Astrocyte of the hippocampus (primary cell): ENCODE results near the gene CCL23.
"Not testable (repeated sequence)": the region's sequence is repeated elsewhere in the genome, so short reads cannot be mapped to it uniquely, and the experiment has no call there.

ENCODE experiments used
- DNase-seq: peaks from one replicate; pipeline ENCODE4 v3.0.0; 2011; ENCODE audit warnings: low read depth, low spot score

CCL23 gene

DNA sequence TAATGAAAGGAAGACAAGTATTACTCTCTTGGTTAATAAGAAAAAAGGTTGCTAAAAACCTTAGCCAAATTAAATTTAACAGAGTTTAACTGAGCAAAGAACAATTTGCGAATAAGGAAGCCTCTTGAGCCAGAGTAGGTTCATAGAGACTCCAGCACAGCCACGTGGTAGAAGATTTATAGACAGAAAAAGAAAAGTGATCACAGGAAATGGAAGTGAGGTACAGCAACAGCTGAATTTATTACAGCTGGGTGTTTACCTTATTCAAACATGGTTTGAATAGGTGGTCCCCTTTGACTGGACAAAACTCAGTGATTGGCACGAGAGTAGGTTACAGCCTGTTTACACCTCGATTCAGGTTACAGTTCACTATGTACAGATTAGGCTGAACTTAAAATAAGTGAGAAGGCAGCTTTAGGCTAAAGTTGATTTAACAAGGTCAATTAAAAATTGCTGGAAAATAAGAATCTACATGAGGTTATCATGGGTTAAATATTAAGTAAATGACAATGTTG lies 13.1 kb downstream of the CCL23 start:
- DNase-seq, result no peak

- DNase-seq, result no peak
These were observed 15.1 kb downstream of the CCL23 start for GRCh38 chr17:36002631-36003030.

- no peak for DNase-seq
These were observed 15.7 kb downstream of the CCL23 start for GRCh38 chr17:36001862-36002603.

GRCh38 chr17:36001110-36001771 lies 16.5 kb downstream of the CCL23 start, which contains the start of gene CCL15:
TSS of gene CCL15 (minus strand) at chr17:36001553. CDS start at chr17:36001492, 61 bp downstream.
- DNase-seq, result no peak

DNA sequence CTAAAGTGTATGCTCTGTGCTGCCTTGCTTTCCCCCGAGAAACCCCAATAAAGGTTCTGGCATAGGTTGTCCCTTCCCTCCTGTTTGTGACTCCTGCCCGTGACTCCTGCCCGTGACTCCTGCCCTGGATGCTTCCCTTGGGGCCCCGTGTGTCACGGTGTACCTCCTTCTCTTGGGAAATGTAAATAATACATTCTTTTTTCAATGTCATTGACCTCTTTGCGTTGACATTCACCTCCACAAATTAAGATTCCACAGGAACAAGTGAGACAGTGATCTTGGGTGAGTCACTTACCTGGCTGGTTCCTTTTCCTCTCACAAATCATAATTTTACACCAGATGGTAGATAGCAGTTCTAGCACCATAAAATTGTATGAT lies 17.1 kb downstream of the CCL23 start:
- DNase-seq, result no peak

- DNase-seq, result no peak
These were observed 19.0 kb downstream of the CCL23 start for GRCh38 chr17:35998756-35999155.

DNA sequence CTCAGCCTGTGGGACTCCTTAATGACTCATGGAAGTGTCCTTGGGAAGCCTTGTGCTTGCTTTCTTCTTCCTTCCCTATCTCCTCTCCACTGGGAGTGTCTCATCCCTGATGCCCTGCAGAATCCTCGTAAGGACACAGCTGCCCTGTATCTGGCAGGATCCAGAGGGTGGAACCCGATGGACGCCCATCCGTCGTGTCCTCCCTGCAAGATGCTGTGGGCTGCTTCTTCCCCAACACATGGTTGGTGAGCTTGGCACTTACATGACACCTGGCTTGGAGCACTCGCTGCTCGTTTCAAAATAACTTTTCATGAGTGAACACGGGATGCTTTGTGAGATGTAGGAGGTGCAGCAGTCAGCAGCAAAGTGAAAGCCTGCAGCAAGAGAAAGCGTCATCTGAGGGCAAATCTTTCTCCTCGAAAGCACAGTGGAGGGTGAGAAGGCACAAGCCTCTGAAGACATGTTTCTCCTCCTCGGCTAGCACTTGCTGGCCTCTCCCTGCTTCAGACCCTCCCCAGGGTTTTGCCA lies 19.7 kb downstream of the CCL23 start:
- no peak for DNase-seq

GRCh38 chr17:35995346-35995745 lies 22.4 kb downstream of the CCL23 start:
- not testable (repeated sequence) for DNase-seq

- DNase-seq, result no peak
These were observed 26.7 kb downstream of the CCL23 start for GRCh38 chr17:35991075-35991474.

- no peak for DNase-seq
These were observed 29.6 kb downstream of the CCL23 start for GRCh38 chr17:35988164-35988563.

GRCh38 chr17:35986643-35987042 lies 31.1 kb downstream of the CCL23 start, which contains the start of gene CCL14:
TSS of gene CCL14 (minus strand) at chr17:35986729. CDS start at chr17:35986649, 80 bp downstream.
- DNase-seq, result no peak

GRCh38 chr17:35984140-35984539 lies 33.6 kb downstream of the CCL23 start:
- DNase-seq, result no peak

DNA sequence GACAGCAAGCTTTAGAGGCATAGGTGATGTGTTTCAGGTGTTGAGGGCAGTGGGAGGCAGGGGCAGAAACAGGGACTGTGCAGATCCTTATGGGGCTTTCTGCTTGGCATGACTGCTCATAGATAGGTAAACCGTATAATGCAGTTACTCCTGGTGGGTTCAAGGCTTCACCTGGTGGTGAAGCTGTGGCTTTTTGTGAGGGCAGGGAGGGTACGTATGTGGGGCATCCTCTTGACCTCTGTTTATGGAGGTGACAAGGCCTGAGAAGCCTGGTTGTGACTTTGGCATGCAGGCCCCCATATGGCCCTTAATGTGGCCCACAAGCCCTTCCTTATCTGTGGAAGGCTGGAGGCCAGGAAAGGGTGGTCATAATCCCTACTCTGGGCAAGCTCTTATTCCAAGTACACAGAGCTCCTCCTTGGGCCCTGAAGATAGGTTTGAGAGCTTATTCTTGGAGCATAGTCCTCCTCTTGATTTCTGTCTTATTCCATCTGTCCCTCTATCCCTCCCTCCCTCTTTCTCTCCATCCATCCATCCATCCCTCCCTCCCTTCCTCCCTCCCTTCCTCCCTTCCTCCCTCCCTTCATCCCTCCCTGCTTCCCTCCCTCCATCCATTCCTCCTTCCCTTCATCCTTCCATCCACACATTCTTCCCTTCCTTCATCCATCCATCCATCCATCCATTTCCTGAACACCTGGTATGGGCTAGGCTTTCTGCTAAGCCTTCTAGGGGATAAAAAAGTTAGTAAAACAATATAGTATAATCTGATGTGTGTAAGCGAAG lies 35.2 kb downstream of the CCL23 start:
- no peak for DNase-seq

- no peak for DNase-seq
These were observed 35.9 kb downstream of the CCL23 start for GRCh38 chr17:35981908-35982330.

- no peak for DNase-seq
These were observed 36.5 kb downstream of the CCL23 start, which contains the start of gene CCL16 for GRCh38 chr17:35981246-35981645. TSS of gene CCL16 (minus strand) at chr17:35981497. CDS start at chr17:35981420, 77 bp downstream.

DNA sequence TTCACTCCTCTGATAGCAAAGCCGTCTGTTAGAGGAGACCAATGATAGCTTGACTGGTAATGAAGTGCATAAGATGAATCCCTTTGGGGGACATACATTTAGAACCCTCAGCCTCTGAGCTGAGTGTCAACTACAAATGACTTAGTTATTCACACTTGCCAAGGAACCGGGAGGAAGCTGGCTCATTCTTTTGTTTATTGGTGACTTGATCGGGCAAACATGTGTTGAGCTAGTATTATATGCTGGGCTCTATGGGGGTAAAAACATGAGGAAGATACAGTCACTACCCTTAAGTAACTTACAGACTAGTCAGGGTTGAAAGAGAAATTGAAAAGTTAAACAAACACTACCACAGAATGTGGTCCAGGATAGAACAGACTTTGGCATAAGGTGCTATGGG lies 39.4 kb downstream of the CCL23 start:
- no peak for DNase-seq

DNA sequence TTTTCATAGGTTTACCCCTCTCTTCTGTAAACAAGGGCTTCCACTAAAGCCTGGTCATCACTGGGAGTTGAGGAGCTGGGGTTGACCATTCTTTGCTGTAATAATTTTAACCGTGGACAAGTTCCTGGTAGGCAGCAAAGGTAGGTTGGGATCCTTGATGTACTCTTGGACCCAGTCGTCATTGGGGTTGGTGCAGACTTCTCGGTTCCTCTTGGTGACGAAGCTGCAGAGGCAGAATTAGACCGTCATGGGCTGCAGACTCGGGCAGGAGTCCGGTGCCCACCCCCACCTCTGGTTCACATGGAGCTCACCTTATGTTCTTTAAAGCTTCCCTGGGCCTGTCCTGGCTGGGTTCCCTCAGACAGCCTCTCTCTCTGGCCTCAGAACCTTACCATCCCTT lies 40.3 kb downstream of the CCL23 start:
- DNase-seq, result no peak

GRCh38 chr17:35973333-35974260 lies 44.2 kb downstream of the CCL23 start:
- DNase-seq, result peak; percentile 19

GRCh38 chr17:35972945-35973332 lies 44.8 kb downstream of the CCL23 start:
- DNase-seq, result no peak

DNA sequence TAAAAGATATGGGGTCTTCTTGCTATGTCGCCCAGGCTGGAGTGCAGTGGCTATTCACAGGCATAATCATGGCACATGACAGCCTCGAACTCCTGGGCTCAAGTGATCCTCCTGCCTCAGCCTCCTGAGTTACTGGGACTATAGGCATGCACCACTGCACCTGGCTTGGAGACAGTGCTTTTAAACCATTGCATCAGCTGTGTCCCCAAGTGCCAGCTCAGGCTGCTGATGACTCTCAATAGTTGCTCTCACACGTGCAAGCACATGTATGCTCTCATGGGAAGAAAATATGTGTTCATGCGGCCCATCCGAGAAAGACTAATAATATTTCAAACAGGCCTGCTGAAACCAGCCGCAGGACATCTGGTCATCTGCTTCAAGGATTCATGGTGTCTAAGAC lies 45.2 kb downstream of the CCL23 start:
- DNase-seq, result no peak

GRCh38 chr17:35972066-35972465 lies 45.7 kb downstream of the CCL23 start:
- no peak for DNase-seq
